Aorta (tissue), 5 donors: ENCODE data around the gene ARHGAP25. TPM values are rescaled to one million over a fixed set of nuclear protein-coding genes. Genes with fewer than 3 reads are reported as not detected.

ENCODE experiments used
- ATAC-seq: fragments of 200-7000 bp; cut with Tn5 transposase; one replicate; pipeline ENCODE4 v1.9.1; 2022; ENCODE audit warnings: moderate library complexity; ENCODE audit not compliant: low FRiP score
- DNase-seq, 2 donors: peaks; one replicate each; pipeline ENCODE4 v3.0.0-alpha.2; 2020
- H3K27ac ChIP-seq, 2 donors: one replicate each; pipeline ENCODE4 v1.5.1; 2013; ENCODE audit warnings: low read length in 2 of 2, mild to moderate bottlenecking in 2 of 2, moderate library complexity in 2 of 2, control low read depth in 1 of 2, inconsistent platforms in 1 of 2, low read depth in 1 of 2
- H3K27me3 ChIP-seq, 2 donors: one replicate each; pipeline ENCODE4 v1.6.1; 2013; ENCODE audit warnings: control low read depth in 1 of 2, low read length in 1 of 2, mild to moderate bottlenecking in 1 of 2, moderate library complexity in 1 of 2; ENCODE audit not compliant: insufficient read depth in 2 of 2, control insufficient read depth in 1 of 2
- H3K36me3 ChIP-seq, 2 donors: one replicate each; pipeline ENCODE4 v1.6.1; 2013; ENCODE audit warnings: control low read depth in 1 of 2, low read length in 1 of 2, mild to moderate bottlenecking in 1 of 2; ENCODE audit not compliant: insufficient read depth in 2 of 2, control insufficient read depth in 1 of 2
- H3K4me1 ChIP-seq, 2 donors: one replicate each; pipeline ENCODE4 v1.6.1; 2013; ENCODE audit warnings: low read length in 2 of 2, control low read depth in 1 of 2, mild to moderate bottlenecking in 1 of 2, moderate library complexity in 1 of 2; ENCODE audit not compliant: insufficient read depth in 2 of 2, control insufficient read depth in 1 of 2
- H3K4me3 ChIP-seq, 2 donors: one replicate each; pipeline ENCODE4 v1.5.1; 2013; ENCODE audit warnings: low read length in 2 of 2, control low read depth in 1 of 2, mild to moderate bottlenecking in 1 of 2
- H3K9me3 ChIP-seq: one replicate; pipeline ENCODE4 v1.6.1; 2013; ENCODE audit warnings: mild to moderate bottlenecking, low read length; ENCODE audit not compliant: control insufficient read depth
- WGBS, 2 donors: extraction: QIAGEN DNeasy Blood & Tissue Kit; methylation state at CpG; one replicate each; pipeline ENCODE4 v1.1.7; 2013; 5-methylcytosine and 5-hydroxymethylcytosine counted together
- intact Hi-C, 2 donors: fragments of 100-400 bp; cut with DNase I; formaldehyde crosslinking; loops; one replicate each; pipeline versions ENCODE4 v1.14.2 to v1.15.0; 2022
- polyA plus RNA-seq, 2 donors: library from polyadenylated mRNA; stranded (reverse); fragments of 200-250 nt; gene quantifications; one replicate each; pipeline ENCODE4 v1.2.3, GENCODE V29; 2013
- total RNA-seq, 2 donors: library from RNA; stranded (reverse); fragmentation: NEBNext Ultra II Directional; extraction: Animal tissue kit (Norgen Biotek cat#: 25700); gene quantifications; one replicate each; pipeline ENCODE4 v1.2.1, GENCODE V29; 2021
- donor health status: healthy with polysubstance abuse.
- donor health status: Bipolar disorder and iron deficiency.
- donor health status: DM: no; HTN: no; CAD: no.
- donor health status: DM: no; HTN: no; CAD: no.
- donor health status: DM: yes; HTN: yes; CAD: no.

The ARHGAP25 gene
- total and polyA plus RNA-seq, 4 donors, result 2.6 to 21.1 (median 6.4) TPM

GRCh38 chr2:68696554-68696953 lies 38.1 kb upstream of the ARHGAP25 start:
- 68 to 76% methylated on average over 2 of the region's 2 CpGs for WGBS, 2 donors
- intact Hi-C loops, result no loop called here
- Histone ChIP-seq H3K9me3 (peaks cover 7% of the 10 kb centered on the region), H3K4me3 (no peak overlapping the region), H3K27me3 (peaks cover 0 to 2% of the 10 kb centered on the region in 2 donors), H3K4me1 (no peaks in the 10 kb centered on the region), H3K27ac (no peak overlapping the region), H3K36me3 (no peaks in the 10 kb centered on the region)
- ATAC-seq (no peak), DNase-seq (no peak)

GRCh38 chr2:68698567-68699377 lies 35.8 kb upstream of the ARHGAP25 start:
- Histone ChIP-seq H3K4me3 (no peak overlapping the region), H3K36me3 (no peaks in the 10 kb centered on the region), H3K27ac (no peak overlapping the region), H3K9me3 (peaks cover 7% of the 10 kb centered on the region), H3K4me1 (no peaks in the 10 kb centered on the region), H3K27me3 (peaks cover 0 to 2% of the 10 kb centered on the region in 2 donors)
- DNase-seq (no peak), ATAC-seq (no peak)
- intact Hi-C loops, result no loop called here
- 72 to 82% methylated on average over 4 of the region's 4 CpGs for WGBS, 2 donors

GRCh38 chr2:68700560-68700959 lies 34.1 kb upstream of the ARHGAP25 start:
- WGBS, 2 donors, result 94 to 95% methylated on average over 2 of the region's 2 CpGs
- no peaks in the 10 kb centered on the region for H3K36me3 ChIP-seq
- DNase-seq (no peak), ATAC-seq (no peak)
- no peak overlapping the region for H3K27ac ChIP-seq
- H3K4me3 ChIP-seq, result no peak overlapping the region
- intact Hi-C loops, result no loop called here
- H3K27me3 ChIP-seq, result peaks cover 0 to 2% of the 10 kb centered on the region in 2 donors
- H3K9me3 ChIP-seq, result peaks cover 7% of the 10 kb centered on the region
- H3K4me1 ChIP-seq, result no peaks in the 10 kb centered on the region

GRCh38 chr2:68706637-68707036 lies 28.0 kb upstream of the ARHGAP25 start:
- Histone ChIP-seq H3K27ac (no peak overlapping the region), H3K4me3 (no peak overlapping the region), H3K36me3 (no peaks in the 10 kb centered on the region), H3K9me3 (no peaks in the 10 kb centered on the region), H3K27me3 (no peaks in the 10 kb centered on the region), H3K4me1 (no peaks in the 10 kb centered on the region)
- DNase-seq (no peak), ATAC-seq (no peak)
- intact Hi-C loops, result loop anchor here in 1 of 2 donors (5.0 kb wide), 2 partner anchors 216 to 239 kb away; partner anchors contain the start of genes APLF and FBXO48
- 54 to 62% methylated on average over 3 of the region's 3 CpGs for WGBS, 2 donors

GRCh38 chr2:68708629-68709028 lies 26.0 kb upstream of the ARHGAP25 start:
- Histone ChIP-seq H3K36me3 (no peaks in the 10 kb centered on the region), H3K4me3 (no peak overlapping the region), H3K27me3 (no peaks in the 10 kb centered on the region), H3K9me3 (no peaks in the 10 kb centered on the region), H3K27ac (no peak overlapping the region), H3K4me1 (no peaks in the 10 kb centered on the region)
- 48 to 49% methylated on average over 3 of the region's 3 CpGs for WGBS, 2 donors
- ATAC-seq, result no peak
- DNase-seq, result no peak
- intact Hi-C loops, result loop anchor here in 1 of 2 donors (5.0 kb wide), 2 partner anchors 214 to 241 kb away; partner anchors contain the start of genes APLF and FBXO48

GRCh38 chr2:68709421-68709911 lies 25.1 kb upstream of the ARHGAP25 start:
- Histone ChIP-seq H3K36me3 (no peaks in the 10 kb centered on the region), H3K4me3 (no peak overlapping the region), H3K27me3 (no peaks in the 10 kb centered on the region), H3K4me1 (no peaks in the 10 kb centered on the region), H3K27ac (no peak overlapping the region), H3K9me3 (no peaks in the 10 kb centered on the region)
- ATAC-seq, result peak; percentile 62
- DNase-seq, result no peak
- 10 to 13% methylated on average over 5 of the region's 5 CpGs for WGBS, 2 donors
- intact Hi-C loops, result loop anchor here in 1 of 2 donors (5.0 kb wide), 2 partner anchors 213 to 242 kb away; partner anchors contain the start of genes APLF and FBXO48

GRCh38 chr2:68710336-68710735 lies 24.3 kb upstream of the ARHGAP25 start:
- Histone ChIP-seq H3K27ac (no peak overlapping the region), H3K4me1 (no peaks in the 10 kb centered on the region), H3K27me3 (no peaks in the 10 kb centered on the region), H3K4me3 (no peak overlapping the region), H3K36me3 (no peaks in the 10 kb centered on the region), H3K9me3 (no peaks in the 10 kb centered on the region)
- 84 to 100% methylated on average over 1 of the region's 1 CpG for WGBS, 2 donors
- intact Hi-C loops, result no loop called here
- DNase-seq (no peak), ATAC-seq (no peak)

GRCh38 chr2:68710756-68711155 lies 23.9 kb upstream of the ARHGAP25 start:
- 84 to 88% methylated on average over 1 of the region's 1 CpG for WGBS, 2 donors
- no peaks in the 10 kb centered on the region for H3K4me1 ChIP-seq

GRCh38 chr2:68714866-68715265 lies 19.7 kb upstream of the ARHGAP25 start:
- Histone ChIP-seq H3K9me3 (no peaks in the 10 kb centered on the region), H3K27ac (no peak overlapping the region), H3K4me1 (no peaks in the 10 kb centered on the region), H3K36me3 (no peaks in the 10 kb centered on the region), H3K4me3 (no peak overlapping the region), H3K27me3 (peaks cover 0 to 1% of the 10 kb centered on the region in 2 donors)
- peak in 1 of 2 donors; percentile 87 for DNase-seq
- ATAC-seq, result peak; percentile 64
- 66 to 78% methylated on average over 3 of the region's 3 CpGs for WGBS, 2 donors
- intact Hi-C loops, result loop anchor here (5.0 kb wide), 1 partner anchor 253 kb away; no protein-coding TSS in a partner anchor

More at GRCh38 chr2:68710756-68711155, 23.9 kb upstream of the ARHGAP25 start:
- intact Hi-C loops, result no loop called here
- Histone ChIP-seq H3K27ac (no peak overlapping the region), H3K9me3 (no peaks in the 10 kb centered on the region), H3K36me3 (no peaks in the 10 kb centered on the region), H3K4me3 (no peak overlapping the region), H3K27me3 (no peaks in the 10 kb centered on the region)
- no peak for DNase-seq
- no peak for ATAC-seq
